Glutamatergic neuron (in vitro differentiated cells): ENCODE measurements around the gene SAMSN1. TPM values are rescaled to one million over a fixed set of nuclear protein-coding genes. Genes with fewer than 3 reads are reported as not detected.

Experiments used
- DNase-seq: peaks from one replicate; pipeline ENCODE4 v3.0.0; 2022
- H3K27ac Mint-ChIP-seq: one replicate; pipeline ENCODE4 v1.8.0; 2020; ENCODE audit warnings: mild to moderate bottlenecking, mixed read lengths, inconsistent platforms; ENCODE audit not compliant: unreplicated experiment
- H3K27me3 Mint-ChIP-seq: one replicate; pipeline ENCODE4 v1.8.0; 2020; ENCODE audit warnings: mild to moderate bottlenecking, moderate library complexity, mixed read lengths, inconsistent platforms; ENCODE audit not compliant: unreplicated experiment
- H3K36me3 Mint-ChIP-seq: one replicate; pipeline ENCODE4 v1.8.0; 2020; ENCODE audit warnings: mild to moderate bottlenecking, mixed read lengths, inconsistent platforms; ENCODE audit not compliant: unreplicated experiment
- H3K4me1 Mint-ChIP-seq: one replicate; pipeline ENCODE4 v1.8.0; 2020; ENCODE audit warnings: mild to moderate bottlenecking, low read depth, mixed read lengths, inconsistent platforms; ENCODE audit not compliant: unreplicated experiment
- H3K4me3 Mint-ChIP-seq: one replicate; pipeline ENCODE4 v1.8.0; 2020; ENCODE audit warnings: mild to moderate bottlenecking, mixed read lengths, inconsistent platforms; ENCODE audit not compliant: unreplicated experiment
- H3K9me3 Mint-ChIP-seq: one replicate; pipeline ENCODE4 v1.8.0; 2020; ENCODE audit warnings: mild to moderate bottlenecking, moderate library complexity, mixed read lengths, inconsistent platforms; ENCODE audit not compliant: unreplicated experiment
- CTCF ChIP-seq: fragments of 200-600 bp; sonication (generic); IDR thresholded peaks from one replicate; pipeline ENCODE4 v1.5.0; 2021; ENCODE audit not compliant: partially characterized antibody, unreplicated experiment
- total RNA-seq: library from RNA; stranded (reverse); fragmentation: NEBNext Ultra II Directional; extraction: Animal tissue kit (Norgen Biotek cat#: 25700); gene quantifications from one replicate; pipeline ENCODE4 v1.2.1, GENCODE V29; 2021; ENCODE audit not compliant: unreplicated experiment

SAMSN1 gene
- total RNA-seq, 1 donor from 2014 or later, result 28.3 TPM

GRCh38 chr21:14584357-14585095, 38.4 kb upstream of the SAMSN1 start:
- H3K4me1 Mint-ChIP-seq, result peaks cover 3% of the 10 kb centered on the region
- no peak overlapping the region for H3K27ac Mint-ChIP-seq
- H3K9me3 Mint-ChIP-seq, result no peaks in the 10 kb centered on the region
- no peak for TF ChIP-seq CTCF
- no peaks in the 10 kb centered on the region for H3K36me3 Mint-ChIP-seq
- H3K27me3 Mint-ChIP-seq, result no peaks in the 10 kb centered on the region
- DNase-seq, result no peak
- no peak overlapping the region for H3K4me3 Mint-ChIP-seq

GRCh38 chr21:14583629-14584255, 37.6 kb upstream of the SAMSN1 start:
- H3K4me3 Mint-ChIP-seq, result no peak overlapping the region
- no peaks in the 10 kb centered on the region for H3K9me3 Mint-ChIP-seq
- no peaks in the 10 kb centered on the region for H3K27me3 Mint-ChIP-seq
- no peak for TF ChIP-seq CTCF
- peaks cover 3% of the 10 kb centered on the region for H3K4me1 Mint-ChIP-seq
- DNase-seq, result no peak
- H3K27ac Mint-ChIP-seq, result no peak overlapping the region
- no peaks in the 10 kb centered on the region for H3K36me3 Mint-ChIP-seq

GRCh38 chr21:14582934-14583628, 37.0 kb upstream of the SAMSN1 start:
- no peaks in the 10 kb centered on the region for H3K9me3 Mint-ChIP-seq
- H3K27ac Mint-ChIP-seq, result no peak overlapping the region
- no peak for TF ChIP-seq CTCF
- peaks cover 3% of the 10 kb centered on the region for H3K4me1 Mint-ChIP-seq
- H3K4me3 Mint-ChIP-seq, result no peak overlapping the region
- no peaks in the 10 kb centered on the region for H3K36me3 Mint-ChIP-seq
- no peaks in the 10 kb centered on the region for H3K27me3 Mint-ChIP-seq
- no peak for DNase-seq

- no peak for TF ChIP-seq CTCF
- H3K4me3 Mint-ChIP-seq, result no peak overlapping the region
- no peaks in the 10 kb centered on the region for H3K9me3 Mint-ChIP-seq
- H3K27ac Mint-ChIP-seq, result no peak overlapping the region
- peaks cover 3% of the 10 kb centered on the region for H3K4me1 Mint-ChIP-seq
- H3K27me3 Mint-ChIP-seq, result no peaks in the 10 kb centered on the region
- no peaks in the 10 kb centered on the region for H3K36me3 Mint-ChIP-seq
- DNase-seq, result no peak
Measured at GRCh38 chr21:14581902-14582457, 35.9 kb upstream of the SAMSN1 start.
